OCI-LY3 (cell line): ENCODE data around the gene SPI1.

Experiments used
- H2AFZ ChIP-seq: fragments of 200-600, 300-600 bp; shearing (Covaris generic); 2 replicates; pipeline ENCODE4 v1.6.0; 2014; ENCODE audit warnings: antibody characterized with exemption, low read depth, low read length
- H3K27ac ChIP-seq: fragments of 200-600, 300-600 bp; sonication (generic); 2 replicates; pipeline ENCODE4 v1.5.1; 2014; ENCODE audit warnings: mild to moderate bottlenecking, low read length, moderate library complexity, mixed read lengths
- H3K27me3 ChIP-seq: fragments of 200-600, 300-600 bp; sonication (generic); 2 replicates; pipeline ENCODE4 v1.6.1; 2014; ENCODE audit warnings: low read depth, low read length, mixed read lengths
- H3K36me3 ChIP-seq: fragments of 200-600, 300-600 bp; sonication (generic); replicated peaks from 2 replicates; pipeline ENCODE3; 2014; ENCODE audit warnings: low read depth, low read length, mixed read lengths
- H3K4me1 ChIP-seq: fragments of 300-600, 200-600 bp; sonication (generic); 2 replicates; pipeline ENCODE4 v1.6.1; 2014; ENCODE audit warnings: low read length, mixed read lengths
- H3K4me2 ChIP-seq: fragments of 200-600, 300-600 bp; sonication (generic); 2 replicates; pipeline ENCODE4 v1.6.1; 2014; ENCODE audit warnings: low read length, mixed read lengths
- H3K4me3 ChIP-seq: fragments of 300-600, 200-600 bp; sonication (generic); 2 replicates; pipeline ENCODE4 v1.5.1; 2014; ENCODE audit warnings: antibody characterized with exemption, mild to moderate bottlenecking, low read length, moderate library complexity
- H3K79me2 ChIP-seq: fragments of 300-600, 200-600 bp; shearing (Covaris generic); 2 replicates; pipeline ENCODE4 v1.6.1; 2014; ENCODE audit warnings: mild to moderate bottlenecking, low read length, mixed read lengths
- H3K9ac ChIP-seq: fragments of 300-600, 200-600 bp; shearing (Covaris generic); 2 replicates; pipeline ENCODE4 v1.6.0; 2014; ENCODE audit warnings: mild to moderate bottlenecking, low read length, moderate library complexity
- H3K9me3 ChIP-seq: fragments of 200-600, 300-600 bp; shearing (Covaris generic); 2 replicates; pipeline ENCODE4 v1.6.1; 2014; ENCODE audit warnings: low read length, mixed read lengths; ENCODE audit not compliant: insufficient read depth
- H4K20me1 ChIP-seq: fragments of 200-600, 300-600 bp; sonication (generic); 2 replicates; pipeline ENCODE4 v1.6.1; 2016; ENCODE audit warnings: low read length, mixed read lengths; ENCODE audit not compliant: insufficient read depth
- CTCF ChIP-seq: fragments of 200-600, 300-600 bp; sonication (generic); IDR thresholded peaks from 2 replicates; pipeline ENCODE4 v1.5.1; 2014; ENCODE audit warnings: antibody characterized with exemption, low read length, low read depth
- EZH2phosphoT487 ChIP-seq: fragments of 200-600 bp; shearing (Covaris generic); IDR thresholded peaks from 2 replicates; pipeline ENCODE4 v1.6.1; 2018; ENCODE audit warnings: antibody characterized with exemption, mixed run types, low read depth

SPI1 gene

DNA sequence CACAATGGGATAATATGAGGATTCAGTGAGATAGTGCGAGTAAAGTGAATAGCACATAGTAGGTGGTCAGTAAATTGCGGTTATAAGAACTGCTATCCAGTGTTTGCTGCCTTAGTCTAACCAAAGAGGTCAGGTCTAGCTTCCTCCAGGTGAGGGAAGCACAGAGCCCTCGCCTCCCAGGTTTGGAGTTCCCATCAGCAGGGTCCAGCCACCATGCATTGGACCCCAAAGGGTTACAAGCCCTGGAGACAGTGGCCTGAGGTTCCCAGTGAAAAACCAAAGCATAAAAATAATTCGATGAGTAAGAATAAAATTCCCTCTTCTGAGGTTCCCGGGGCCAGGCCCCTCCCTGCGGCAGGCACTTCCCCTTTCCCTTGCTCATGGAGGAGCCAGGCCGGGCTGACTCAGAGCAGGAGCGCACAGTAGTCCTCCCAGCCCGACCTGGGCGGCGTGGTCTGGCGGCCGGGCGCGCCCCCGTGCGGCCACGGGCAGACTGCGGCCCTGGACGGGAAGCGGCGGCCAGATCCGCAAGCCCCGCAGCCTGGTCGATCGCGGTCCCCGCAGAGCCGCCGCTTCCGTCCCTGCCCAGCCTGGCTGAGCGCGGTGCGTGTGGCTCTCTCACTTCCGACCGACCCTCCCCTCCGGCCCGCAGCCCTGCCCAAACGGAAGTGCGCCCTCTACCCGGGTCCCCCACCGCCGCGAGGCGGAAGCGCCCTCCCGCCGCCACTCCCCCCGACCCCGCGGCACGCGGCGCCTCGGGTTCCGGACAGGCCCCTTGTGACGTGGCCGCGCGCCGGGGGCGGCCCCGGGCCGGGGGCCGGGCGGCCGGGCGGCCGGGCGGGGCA lies 29.6 kb upstream of the SPI1 start, which contains the start of gene SLC39A13:
Gene SLC39A13 (plus strand): TSS at position 845 of the 845 bp plus-strand sequence. CDS start 1,505 bp downstream, outside the sequence.
- peak within 1 kb of the TSS; percentile 61; the same call in 1 of the 2 replicates for H2AFZ ChIP-seq
- peaks cover 19% of the 10 kb centered on the region for H3K4me1 ChIP-seq
- H3K27me3 ChIP-seq = no peaks in the 10 kb centered on the region
- H3K4me2 ChIP-seq = peak within 1 kb of the TSS; percentile 99
- no peaks in the 10 kb centered on the region for H3K79me2 ChIP-seq
- TF ChIP-seq EZH2phosphoT487 = no peak
- TF ChIP-seq CTCF = peak; percentile 89
- no peaks in the 10 kb centered on the region for H3K9me3 ChIP-seq
- peak within 1 kb of the TSS; percentile 89 for H3K27ac ChIP-seq
- H4K20me1 ChIP-seq = no peaks in the 10 kb centered on the region
- peak within 1 kb of the TSS; percentile 99 for H3K4me3 ChIP-seq
- H3K36me3 ChIP-seq = no peaks in the 10 kb centered on the region
- H3K9ac ChIP-seq = peak within 1 kb of the TSS; percentile 94

GRCh38 chr11:47406896-47407745 lies 28.8 kb upstream of the SPI1 start:
- Histone ChIP-seq H3K27ac (peak overlapping the region; percentile 89), H3K4me1 (peaks cover 19% of the 10 kb centered on the region), H3K4me3 (peak overlapping the region; percentile 88), H3K79me2 (no peaks in the 10 kb centered on the region), H3K27me3 (no peaks in the 10 kb centered on the region), H3K9me3 (no peaks in the 10 kb centered on the region), H3K36me3 (no peaks in the 10 kb centered on the region), H2AFZ (peak overlapping the region; percentile 57; the same call in 1 of the 2 replicates), H4K20me1 (no peaks in the 10 kb centered on the region), H3K4me2 (peak overlapping the region; percentile 94), H3K9ac (peak overlapping the region; percentile 89)
- TF ChIP-seq EZH2phosphoT487 (no peak), CTCF (no peak)

DNA sequence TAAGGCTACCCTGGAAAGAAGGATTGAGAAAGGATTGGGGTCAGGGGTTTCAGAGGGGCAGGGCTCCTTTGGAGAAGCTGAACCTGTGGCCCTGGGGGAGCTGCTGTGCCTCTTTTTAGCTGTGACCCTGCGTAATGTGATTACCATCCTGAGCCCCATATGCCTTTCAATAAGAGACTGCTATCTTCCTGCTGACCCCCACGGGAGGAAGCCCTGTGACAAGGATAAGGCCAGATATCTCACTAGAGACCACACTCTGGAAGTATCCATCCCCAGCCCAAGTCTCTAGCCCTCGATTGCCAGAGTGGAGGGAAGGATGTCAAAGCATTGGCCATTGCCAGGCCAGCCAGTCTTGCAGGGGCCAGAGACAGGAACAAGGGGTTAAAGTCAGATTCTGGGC lies 25.2 kb upstream of the SPI1 start:
- Histone ChIP-seq H3K36me3 (no peaks in the 10 kb centered on the region), H2AFZ (peak overlapping the region; percentile 23; the same call in 1 of the 2 replicates), H3K9me3 (no peaks in the 10 kb centered on the region; the same call in 1 of the 2 replicates), H3K27me3 (no peaks in the 10 kb centered on the region), H3K4me1 (peaks cover 29% of the 10 kb centered on the region), H3K4me2 (no peak overlapping the region), H3K27ac (no peak overlapping the region), H3K4me3 (no peak overlapping the region), H3K9ac (no peak overlapping the region), H3K79me2 (no peaks in the 10 kb centered on the region), H4K20me1 (no peaks in the 10 kb centered on the region)
- TF ChIP-seq EZH2phosphoT487 = no peak
- no peak for TF ChIP-seq CTCF

DNA sequence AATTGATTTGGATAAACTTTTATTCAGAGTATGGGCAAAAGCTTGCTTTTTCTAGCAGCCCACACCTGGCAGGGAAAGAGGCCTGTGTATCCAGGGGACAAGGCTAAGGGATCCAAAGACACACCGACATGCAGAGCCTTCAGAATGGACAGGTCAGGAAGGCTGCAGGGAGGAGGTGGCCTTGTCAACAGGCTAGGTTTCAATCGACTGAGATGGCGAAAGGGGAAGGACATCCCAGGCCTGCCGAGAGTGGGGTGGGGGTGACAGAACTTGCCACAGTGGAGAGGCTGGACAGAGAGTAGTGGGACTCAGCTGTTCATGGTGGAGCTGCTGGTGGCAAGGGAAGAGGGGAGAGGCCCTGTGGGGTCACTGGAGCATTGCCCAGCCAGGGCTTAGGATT lies 24.8 kb upstream of the SPI1 start:
- Histone ChIP-seq H3K36me3 (no peaks in the 10 kb centered on the region), H3K4me1 (peaks cover 29% of the 10 kb centered on the region), H3K9ac (no peak overlapping the region), H3K4me3 (no peak overlapping the region), H3K4me2 (no peak overlapping the region), H3K27ac (no peak overlapping the region), H2AFZ (no peak overlapping the region), H3K27me3 (no peaks in the 10 kb centered on the region), H3K9me3 (no peaks in the 10 kb centered on the region; the same call in 1 of the 2 replicates), H3K79me2 (no peaks in the 10 kb centered on the region), H4K20me1 (no peaks in the 10 kb centered on the region)
- no peak for TF ChIP-seq EZH2phosphoT487
- TF ChIP-seq CTCF = no peak
